ENCODE data around the gene TRIM71.

- TF ChIP-seq CTCF (IDR thresholded peaks at IDR 0.05): no peak
- no peak for TF ChIP-seq POLR2A (IDR thresholded peaks at IDR 0.05)
- TF ChIP-seq POLR2AphosphoS5 (IDR thresholded peaks at IDR 0.05): no peak
- no peak for TF ChIP-seq EP300 (IDR thresholded peaks at IDR 0.05; ENCODE audit: low read depth)
Measured at GRCh38 chr3:32869513-32870047, 51.8 kb downstream of the TRIM71 start.

Data from transverse colon (tissue), 4 donors.